ENCODE data around the gene BCL2. TPM values are rescaled to one million over a fixed set of nuclear protein-coding genes. Genes with fewer than 3 reads are reported as not detected.

BCL2 gene
- total RNA-seq, 1 donor from 2014 or later, result 145 TPM

DNA sequence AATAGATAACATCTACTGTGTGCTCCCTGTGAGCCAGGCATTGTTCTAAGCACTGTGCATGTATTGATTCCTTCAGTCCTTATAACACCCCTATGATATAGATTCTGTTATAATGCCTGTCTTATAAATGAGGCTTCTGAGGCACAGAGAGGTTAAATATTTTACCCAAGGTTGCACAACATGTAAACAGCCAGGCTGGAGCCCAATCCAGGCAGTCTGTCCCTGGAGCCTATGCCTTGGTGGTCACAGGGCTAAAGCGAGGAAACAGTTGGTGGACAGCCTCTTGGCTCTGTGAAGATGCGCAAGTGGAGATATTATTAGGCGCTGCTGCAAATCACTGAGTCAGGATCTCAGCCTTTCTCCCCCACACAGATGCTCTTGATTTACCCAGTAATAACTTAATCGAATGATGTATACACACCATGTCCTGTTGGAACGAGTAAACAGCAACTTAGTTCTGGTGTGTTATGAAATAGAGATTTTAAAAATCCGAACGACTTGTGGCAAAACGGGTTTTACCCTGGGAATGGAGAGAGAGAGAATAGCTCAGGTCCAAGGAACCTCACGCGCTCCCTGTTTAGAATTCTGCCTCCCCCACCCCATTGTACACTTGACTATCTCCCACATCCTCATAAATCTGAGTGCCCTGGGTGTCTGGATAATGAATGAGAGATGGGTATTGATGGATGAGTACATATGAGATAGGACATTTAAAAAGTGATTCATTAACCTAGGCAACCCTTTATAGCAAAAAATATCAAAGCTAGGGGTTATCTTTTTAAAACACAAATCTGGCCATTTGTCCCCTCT lies 231.9 kb downstream of the BCL2 start:
- POLR2A ChIA-PET, result no interaction called here
- Mint-ChIP-seq H3K4me3 (no peak overlapping the region), H3K27ac (no peak overlapping the region), H3K27me3 (peaks cover 8% of the 10 kb centered on the region), H3K9me3 (no peaks in the 10 kb centered on the region), H3K36me3 (ENCODE audit: low read depth) (no peaks in the 10 kb centered on the region), H3K4me1 (no peaks in the 10 kb centered on the region)
- TF ChIP-seq CTCF (IDR thresholded peaks at IDR 0.05), result no peak
- intact Hi-C loops (cut with micrococcal nuclease), result no loop called here
- DNase-seq (no peak), ATAC-seq (ENCODE audit: low read depth) (no peak)
- CTCF ChIA-PET, result no interaction called here

DNA sequence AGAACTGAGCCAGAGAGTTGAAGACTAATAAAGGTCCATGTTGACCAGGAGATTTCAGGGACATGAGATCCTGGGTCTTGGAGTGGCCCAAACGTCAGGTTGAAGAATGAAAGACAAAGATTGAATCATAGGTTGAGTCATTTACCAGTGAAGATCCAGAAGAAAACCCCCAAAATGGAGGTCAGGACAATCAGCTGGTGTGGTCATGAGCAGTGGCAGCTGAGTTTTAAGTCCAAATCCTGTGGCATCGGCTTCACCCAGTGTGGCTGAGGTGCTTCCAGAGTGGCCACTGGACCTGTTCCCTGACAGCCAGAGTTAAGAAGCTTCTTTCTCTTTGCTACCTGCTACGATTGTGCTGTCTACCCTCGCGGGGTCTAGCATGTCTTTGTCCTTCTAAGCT lies 234.0 kb downstream of the BCL2 start:
- peaks cover 8% of the 10 kb centered on the region for H3K27me3 Mint-ChIP-seq

GRCh38 chr18:63084219-63084618 lies 235.3 kb downstream of the BCL2 start:
- intact Hi-C loops (cut with micrococcal nuclease), result no loop called here
- POLR2A ChIA-PET, result no interaction called here
- no peak for ATAC-seq (ENCODE audit: low read depth)
- no peak for DNase-seq
- TF ChIP-seq CTCF (IDR thresholded peaks at IDR 0.05), result no peak
- Mint-ChIP-seq H3K9me3 (peaks cover 7% of the 10 kb centered on the region), H3K36me3 (ENCODE audit: low read depth) (no peaks in the 10 kb centered on the region), H3K27me3 (peaks cover under 1% of the 10 kb centered on the region), H3K27ac (no peak overlapping the region), H3K4me1 (peaks cover 2% of the 10 kb centered on the region), H3K4me3 (no peak overlapping the region)
- CTCF ChIA-PET, result no interaction called here

More for the DNA sequence above, 234.0 kb downstream of the BCL2 start:
- TF ChIP-seq CTCF (IDR thresholded peaks at IDR 0.05), result no peak
- no peak overlapping the region for H3K4me3 Mint-ChIP-seq
- ChIA-PET CTCF (no interaction called here), POLR2A (no interaction called here)
- H3K9me3 Mint-ChIP-seq, result peaks cover 1% of the 10 kb centered on the region
- no peak for ATAC-seq (ENCODE audit: low read depth)
- H3K4me1 Mint-ChIP-seq, result no peaks in the 10 kb centered on the region
- no peaks in the 10 kb centered on the region for H3K36me3 Mint-ChIP-seq (ENCODE audit: low read depth)
- no peak overlapping the region for H3K27ac Mint-ChIP-seq
- intact Hi-C loops (cut with micrococcal nuclease), result no loop called here
- no peak for DNase-seq

- Mint-ChIP-seq H3K27me3 (no peaks in the 10 kb centered on the region), H3K27ac (no peak overlapping the region), H3K36me3 (ENCODE audit: low read depth) (no peaks in the 10 kb centered on the region), H3K9me3 (peaks cover 7% of the 10 kb centered on the region), H3K4me3 (no peak overlapping the region), H3K4me1 (peaks cover 9% of the 10 kb centered on the region)
- ChIA-PET CTCF (no interaction called here), POLR2A (no interaction called here)
- no peak for TF ChIP-seq CTCF (IDR thresholded peaks at IDR 0.05)
- intact Hi-C loops (cut with micrococcal nuclease), result no loop called here
- no peak for DNase-seq
- ATAC-seq (ENCODE audit: low read depth), result no peak
Measured at GRCh38 chr18:63083555-63083954, 236.0 kb downstream of the BCL2 start.

GRCh38 chr18:63083020-63083531 lies 236.5 kb downstream of the BCL2 start:
- CTCF ChIA-PET, result interaction anchor here (1.1 kb wide), 1 partner anchor 66 kb away, joined by 4 read pairs; no protein-coding TSS in a partner anchor
- no peaks in the 10 kb centered on the region for H3K27me3 Mint-ChIP-seq
- peaks cover 7% of the 10 kb centered on the region for H3K9me3 Mint-ChIP-seq
- no peak for ATAC-seq (ENCODE audit: low read depth)
- no peak overlapping the region for H3K4me3 Mint-ChIP-seq
- H3K27ac Mint-ChIP-seq, result no peak overlapping the region
- intact Hi-C loops (cut with micrococcal nuclease), result no loop called here
- H3K4me1 Mint-ChIP-seq, result peaks cover 14% of the 10 kb centered on the region
- POLR2A ChIA-PET, result no interaction called here
- no peak for TF ChIP-seq CTCF (IDR thresholded peaks at IDR 0.05)
- H3K36me3 Mint-ChIP-seq (ENCODE audit: low read depth), result no peaks in the 10 kb centered on the region
- DNase-seq, result no peak
